GM19035 (cell line): Measurements from ENCODE around the gene F11.
"Not testable (repeated sequence)": the region's sequence is repeated elsewhere in the genome, so short reads cannot be mapped to it uniquely, and the experiment has no call there.

Experiments used
- ATAC-seq: cut with Tn5 transposase; IDR thresholded peaks from one replicate; pipeline ENCODE4 v1.9.1; 2021; ENCODE audit not compliant: unreplicated experiment

F11 gene

GRCh38 chr4:186298031-186298647, 32.1 kb downstream of the F11 start:
- no peak for ATAC-seq

- no peak for ATAC-seq
These were observed 33.3 kb downstream of the F11 start for GRCh38 chr4:186299291-186299690.

GRCh38 chr4:186300659-186301390, 34.8 kb downstream of the F11 start:
- no peak for ATAC-seq

- ATAC-seq = no peak
These were observed 38.2 kb downstream of the F11 start for GRCh38 chr4:186304216-186304615.

GRCh38 chr4:186304866-186305505, 39.0 kb downstream of the F11 start:
- ATAC-seq = no peak

- no peak for ATAC-seq
These were observed 41.5 kb downstream of the F11 start for GRCh38 chr4:186307497-186307896.

- no peak for ATAC-seq
These were observed 41.9 kb downstream of the F11 start for GRCh38 chr4:186307916-186308315.

- no peak for ATAC-seq
These were observed 52.5 kb downstream of the F11 start for GRCh38 chr4:186318481-186318880.

GRCh38 chr4:186324660-186325059, 58.7 kb downstream of the F11 start:
- not testable (repeated sequence) for ATAC-seq

- no peak for ATAC-seq
These were observed 60.4 kb downstream of the F11 start for GRCh38 chr4:186326391-186326790.

- ATAC-seq = no peak
These were observed 63.4 kb downstream of the F11 start for GRCh38 chr4:186329372-186329771.

GRCh38 chr4:186330368-186330767, 64.4 kb downstream of the F11 start:
- no peak for ATAC-seq

GRCh38 chr4:186335793-186336192, 69.8 kb downstream of the F11 start:
- ATAC-seq = no peak
